GM19193 (cell line): ENCODE measurements around the gene SLC2A6.

Experiments
- POLR2A ChIP-seq: IDR thresholded peaks from 4 replicates; pipeline ENCODE4 v1.6.1; 2011; ENCODE audit not compliant: insufficient read depth, insufficient read length; ENCODE audit errors: extremely low read depth

SLC2A6 gene

GRCh38 chr9:133453651-133454050, 25.2 kb downstream of the SLC2A6 start:
- no peak for TF ChIP-seq POLR2A

GRCh38 chr9:133452562-133452961, 26.3 kb downstream of the SLC2A6 start:
- TF ChIP-seq POLR2A: no peak

- TF ChIP-seq POLR2A: no peak
These were observed 29.1 kb downstream of the SLC2A6 start for GRCh38 chr9:133449760-133450159.

- TF ChIP-seq POLR2A: no peak
These were observed 30.4 kb downstream of the SLC2A6 start for GRCh38 chr9:133448487-133448972.

GRCh38 chr9:133445293-133445969, 33.5 kb downstream of the SLC2A6 start:
- no peak for TF ChIP-seq POLR2A

- no peak for TF ChIP-seq POLR2A
These were observed 34.9 kb downstream of the SLC2A6 start for GRCh38 chr9:133443982-133444381.

- TF ChIP-seq POLR2A: no peak
These were observed 35.7 kb downstream of the SLC2A6 start for GRCh38 chr9:133443248-133443647.

- TF ChIP-seq POLR2A: no peak
These were observed 37.3 kb downstream of the SLC2A6 start for GRCh38 chr9:133441571-133441970.

- peak; percentile 53 for TF ChIP-seq POLR2A
These were observed 38.0 kb downstream of the SLC2A6 start for GRCh38 chr9:133440874-133441273.

- TF ChIP-seq POLR2A: no peak
These were observed 39.6 kb downstream of the SLC2A6 start for GRCh38 chr9:133439337-133439736.

GRCh38 chr9:133437753-133438531, 41.0 kb downstream of the SLC2A6 start:
- no peak for TF ChIP-seq POLR2A

GRCh38 chr9:133436681-133437080, 42.2 kb downstream of the SLC2A6 start:
- no peak for TF ChIP-seq POLR2A

GRCh38 chr9:133433351-133433843, 45.5 kb downstream of the SLC2A6 start:
- TF ChIP-seq POLR2A: no peak

- no peak for TF ChIP-seq POLR2A
These were observed 48.7 kb downstream of the SLC2A6 start for GRCh38 chr9:133430244-133430643.

- no peak for TF ChIP-seq POLR2A
These were observed 49.2 kb downstream of the SLC2A6 start for GRCh38 chr9:133429641-133430161.

GRCh38 chr9:133429214-133429613, 49.7 kb downstream of the SLC2A6 start:
- TF ChIP-seq POLR2A: no peak

GRCh38 chr9:133428617-133429101, 50.2 kb downstream of the SLC2A6 start:
- no peak for TF ChIP-seq POLR2A
